A673 (cell line): ENCODE results near the gene SRRD.

Experiments
- EZH2 ChIP-seq: fragments of 200-600 bp; sonication (generic); IDR thresholded peaks from 2 replicates; pipeline ENCODE4 v1.6.1; 2017; ENCODE audit warnings: borderline replicate concordance, low read depth, mild to moderate bottlenecking, mixed read lengths, antibody characterized with exemption, low read length; ENCODE audit not compliant: poor library complexity, severe bottlenecking
- TF ChIP-seq, protein P1 (sequence below): fragments of 300-800, 200-600 bp; sonication (generic); conservative IDR thresholded peaks from 2 replicates; pipeline ENCODE4 v1.5.1; 2017; ENCODE audit warnings: low read depth, mild to moderate bottlenecking, antibody characterized with exemption, low read length, moderate library complexity, mixed read lengths

DNA sequence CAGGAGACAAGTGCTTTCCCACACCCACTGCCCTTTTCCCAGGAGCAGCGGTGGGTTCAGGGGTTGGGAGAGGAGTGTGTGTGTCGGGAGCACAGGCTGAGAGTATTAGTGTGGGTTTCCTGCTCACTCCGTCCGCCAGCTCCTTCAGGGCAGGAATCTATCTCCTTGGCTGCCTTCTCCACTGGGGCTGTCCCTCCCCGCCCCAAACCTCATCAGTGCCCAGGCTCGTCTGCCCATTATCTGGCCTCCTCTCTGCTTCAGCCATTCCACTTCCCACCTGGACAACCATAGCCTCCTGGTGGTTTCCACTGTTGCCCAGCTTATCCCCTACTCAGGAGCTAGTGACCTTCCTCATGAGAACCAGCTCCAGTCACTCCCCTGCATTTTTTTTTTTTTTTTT is 34.7 kb upstream of the SRRD start:
- TF ChIP-seq, protein P1, sequence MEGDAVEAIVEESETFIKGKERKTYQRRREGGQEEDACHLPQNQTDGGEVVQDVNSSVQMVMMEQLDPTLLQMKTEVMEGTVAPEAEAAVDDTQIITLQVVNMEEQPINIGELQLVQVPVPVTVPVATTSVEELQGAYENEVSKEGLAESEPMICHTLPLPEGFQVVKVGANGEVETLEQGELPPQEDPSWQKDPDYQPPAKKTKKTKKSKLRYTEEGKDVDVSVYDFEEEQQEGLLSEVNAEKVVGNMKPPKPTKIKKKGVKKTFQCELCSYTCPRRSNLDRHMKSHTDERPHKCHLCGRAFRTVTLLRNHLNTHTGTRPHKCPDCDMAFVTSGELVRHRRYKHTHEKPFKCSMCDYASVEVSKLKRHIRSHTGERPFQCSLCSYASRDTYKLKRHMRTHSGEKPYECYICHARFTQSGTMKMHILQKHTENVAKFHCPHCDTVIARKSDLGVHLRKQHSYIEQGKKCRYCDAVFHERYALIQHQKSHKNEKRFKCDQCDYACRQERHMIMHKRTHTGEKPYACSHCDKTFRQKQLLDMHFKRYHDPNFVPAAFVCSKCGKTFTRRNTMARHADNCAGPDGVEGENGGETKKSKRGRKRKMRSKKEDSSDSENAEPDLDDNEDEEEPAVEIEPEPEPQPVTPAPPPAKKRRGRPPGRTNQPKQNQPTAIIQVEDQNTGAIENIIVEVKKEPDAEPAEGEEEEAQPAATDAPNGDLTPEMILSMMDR: no peak
- no peak for TF ChIP-seq EZH2
